Keratinocyte (primary cell): ENCODE data around the gene RBM15.

Source experiments
- EZH2 ChIP-seq: IDR thresholded peaks from one replicate; pipeline ENCODE4 v1.6.1; 2012; ENCODE audit warnings: inconsistent platforms, mild to moderate bottlenecking, low read length, moderate library complexity
- TF ChIP-seq, protein P1 (sequence below), 3 experiments: IDR thresholded peaks in 1 of 3; conservative IDR thresholded peaks in 1 of 3; optimal IDR thresholded peaks in 1 of 3; 2 replicates in 2 of 3; 3 replicates in 1 of 3; pipeline versions ENCODE3 to v1.5.1; 2011; ENCODE audit warnings: low read length in 3 of 3, mild to moderate bottlenecking in 3 of 3, moderate library complexity in 2 of 3, control low read depth in 1 of 3, inconsistent platforms in 1 of 3; ENCODE audit not compliant: insufficient read depth in 2 of 3; ENCODE audit errors: extremely low read depth in 1 of 3

- TF ChIP-seq, protein P1, sequence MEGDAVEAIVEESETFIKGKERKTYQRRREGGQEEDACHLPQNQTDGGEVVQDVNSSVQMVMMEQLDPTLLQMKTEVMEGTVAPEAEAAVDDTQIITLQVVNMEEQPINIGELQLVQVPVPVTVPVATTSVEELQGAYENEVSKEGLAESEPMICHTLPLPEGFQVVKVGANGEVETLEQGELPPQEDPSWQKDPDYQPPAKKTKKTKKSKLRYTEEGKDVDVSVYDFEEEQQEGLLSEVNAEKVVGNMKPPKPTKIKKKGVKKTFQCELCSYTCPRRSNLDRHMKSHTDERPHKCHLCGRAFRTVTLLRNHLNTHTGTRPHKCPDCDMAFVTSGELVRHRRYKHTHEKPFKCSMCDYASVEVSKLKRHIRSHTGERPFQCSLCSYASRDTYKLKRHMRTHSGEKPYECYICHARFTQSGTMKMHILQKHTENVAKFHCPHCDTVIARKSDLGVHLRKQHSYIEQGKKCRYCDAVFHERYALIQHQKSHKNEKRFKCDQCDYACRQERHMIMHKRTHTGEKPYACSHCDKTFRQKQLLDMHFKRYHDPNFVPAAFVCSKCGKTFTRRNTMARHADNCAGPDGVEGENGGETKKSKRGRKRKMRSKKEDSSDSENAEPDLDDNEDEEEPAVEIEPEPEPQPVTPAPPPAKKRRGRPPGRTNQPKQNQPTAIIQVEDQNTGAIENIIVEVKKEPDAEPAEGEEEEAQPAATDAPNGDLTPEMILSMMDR (optimal IDR thresholded peaks at IDR 0.05 in 1 of 3, IDR thresholded peaks at IDR 0.05 in 1 of 3, conservative IDR thresholded peaks at IDR 0.05 in 1 of 3; ENCODE audit: extremely low read depth in 1 of 3, insufficient read depth in 2 of 3, low read length in 3 of 3): no peak
- no peak for TF ChIP-seq EZH2
Measured at GRCh38 chr1:110335265-110335664, 3.9 kb upstream of the RBM15 start.
